GM23338 (cell line): ENCODE results near the gene AKR1C2. TPM values are rescaled to one million over a fixed set of nuclear protein-coding genes. Genes with fewer than 3 reads are reported as not detected.
"Not testable (repeated sequence)": the region's sequence is repeated elsewhere in the genome, so short reads cannot be mapped to it uniquely, and the experiment has no call there.

Experiments used
- ATAC-seq: fragments of 200-7000 bp; cut with Tn5 transposase; 3 replicates; pipeline ENCODE4 v1.9.1; 2020
- DNase-seq: peaks from one replicate; pipeline ENCODE4 v3.0.0-alpha.2; 2015; ENCODE audit warnings: low spot score
- H2AFZ ChIP-seq: fragments of 200-600 bp; sonication (generic); 2 replicates; pipeline ENCODE4 v1.8.0; 2016; ENCODE audit warnings: antibody characterized with exemption, mild to moderate bottlenecking, moderate library complexity
- H3F3A ChIP-seq: fragments of 200-600 bp; sonication (generic); replicated peaks from 2 replicates; pipeline ENCODE4 v1.8.0; 2017; ENCODE audit warnings: antibody characterized with exemption, mixed run types, low read depth
- H3K27ac ChIP-seq: fragments of 200-600 bp; sonication (generic); 2 replicates; pipeline ENCODE4 v1.6.1; 2016; ENCODE audit warnings: low read depth
- H3K27me3 ChIP-seq: fragments of 200-600 bp; sonication (generic); 2 replicates; pipeline ENCODE4 v1.8.0; 2016; ENCODE audit warnings: mild to moderate bottlenecking, mixed run types, moderate library complexity; ENCODE audit not compliant: insufficient read depth
- H3K36me3 ChIP-seq: fragments of 200-600 bp; sonication (generic); 2 replicates; pipeline ENCODE4 v1.8.0; 2016; ENCODE audit warnings: mild to moderate bottlenecking; ENCODE audit not compliant: insufficient read depth
- H3K4me1 ChIP-seq: fragments of 200-600 bp; sonication (generic); 2 replicates; pipeline ENCODE4 v1.8.0; 2016; ENCODE audit warnings: mild to moderate bottlenecking, moderate library complexity; ENCODE audit not compliant: insufficient read depth
- H3K4me2 ChIP-seq: fragments of 200-600 bp; sonication (generic); 2 replicates; pipeline ENCODE4 v1.7.1; 2017; ENCODE audit warnings: mixed run types
- H3K4me3 ChIP-seq: fragments of 200-600 bp; sonication (generic); 2 replicates; pipeline ENCODE4 v1.6.1; 2016; ENCODE audit warnings: mixed run types
- H3K79me2 ChIP-seq: fragments of 200-600 bp; sonication (generic); replicated peaks from 2 replicates; pipeline ENCODE4 v1.8.0; 2017; ENCODE audit warnings: mild to moderate bottlenecking; ENCODE audit not compliant: insufficient read depth
- H3K9me2 ChIP-seq: fragments of 200-600 bp; sonication (generic); 2 replicates; pipeline ENCODE4 v1.8.0; 2017; ENCODE audit not compliant: insufficient read depth
- H4K20me1 ChIP-seq: fragments of 200-600 bp; sonication (generic); replicated peaks from 2 replicates; pipeline ENCODE4 v1.8.0; 2017; ENCODE audit warnings: mild to moderate bottlenecking; ENCODE audit not compliant: insufficient read depth
- H3K27ac Mint-ChIP-seq: 2 replicates; pipeline ENCODE4 v1.8.0; 2020; ENCODE audit warnings: inconsistent platforms, mild to moderate bottlenecking, moderate library complexity, mixed read lengths
- H3K27me3 Mint-ChIP-seq: 3 replicates; pipeline ENCODE4 v1.8.0; 2022; ENCODE audit warnings: low read depth, mild to moderate bottlenecking, moderate library complexity, mixed read lengths, inconsistent platforms; ENCODE audit not compliant: insufficient read depth, poor library complexity
- H3K36me3 Mint-ChIP-seq: 3 replicates; pipeline ENCODE4 v1.8.0; 2021; ENCODE audit warnings: low read depth, mild to moderate bottlenecking, inconsistent platforms, moderate library complexity, mixed read lengths
- H3K4me1 Mint-ChIP-seq: 3 replicates; pipeline ENCODE4 v1.8.0; 2020; ENCODE audit warnings: mild to moderate bottlenecking, inconsistent platforms, mixed read lengths
- H3K4me3 Mint-ChIP-seq: 3 replicates; pipeline ENCODE4 v1.8.0; 2021; ENCODE audit warnings: moderate library complexity, mild to moderate bottlenecking, inconsistent platforms, mixed read lengths
- H3K9me3 Mint-ChIP-seq: 3 replicates; pipeline ENCODE4 v1.8.0; 2020; ENCODE audit warnings: moderate library complexity, mild to moderate bottlenecking, inconsistent platforms, mixed read lengths
- EZH2 ChIP-seq: fragments of 200-600 bp; sonication (generic); IDR thresholded peaks from one replicate; pipeline ENCODE4 v1.8.0; 2017; ENCODE audit warnings: antibody characterized with exemption, mild to moderate bottlenecking, low read depth; ENCODE audit not compliant: unreplicated experiment
- EZH2phosphoT487 ChIP-seq: fragments of 200-600 bp; sonication (generic); IDR thresholded peaks from one replicate; pipeline ENCODE4 v1.8.1; 2018; ENCODE audit warnings: antibody characterized with exemption; ENCODE audit not compliant: unreplicated experiment
- NANOG ChIP-seq: IDR thresholded peaks from 2 replicates; pipeline ENCODE4 v1.6.1; 2016; ENCODE audit warnings: antibody characterized with exemption, borderline replicate concordance
- STAT1 ChIP-seq: IDR thresholded peaks from one replicate; pipeline ENCODE4 v1.6.1; 2016; ENCODE audit warnings: antibody characterized with exemption; ENCODE audit not compliant: unreplicated experiment
- ZNF331 ChIP-seq: fragments of 250-450 bp; sonication (Bioruptor Pico); IDR thresholded peaks from 2 replicates; pipeline ENCODE4 v1.5.0; 2020; ENCODE audit warnings: low read depth, mild to moderate bottlenecking, moderate library complexity
- polyA plus RNA-seq: library from polyadenylated mRNA; unstranded; fragments of >200 nt; fragmentation: Nextera tagmentation; extraction: Ambion mirVana; gene quantifications from 2 replicates; pipeline ENCODE4 v1.2.1, GENCODE V29; 2016
- total RNA-seq: library from RNA; depleted of rRNA; stranded (reverse); fragments of >200 nt; shearing (Covaris generic); gene quantifications from 2 replicates; pipeline ENCODE4 v1.2.3, GENCODE V29; 2014
- TF ChIP-seq, protein P1 (sequence below): fragments of 250-450 bp; sonication (Bioruptor Pico); IDR thresholded peaks from 2 replicates; pipeline ENCODE4 v1.5.0; 2020; ENCODE audit warnings: mild to moderate bottlenecking, moderate library complexity
- TF ChIP-seq, protein P2 (sequence below), 2 experiments: fragments of 200-600 bp in 1 of 2; sonication (generic) in 1 of 2; conservative IDR thresholded peaks; 2 replicates each; pipeline versions ENCODE4 v1.5.1 to v1.6.1; 2016 to 2017; ENCODE audit warnings: antibody characterized with exemption in 2 of 2, low read depth in 2 of 2, mild to moderate bottlenecking in 2 of 2, moderate library complexity in 1 of 2

AKR1C2 gene
- total and polyA plus RNA-seq, 2 experiments from 2014 or later: 0.35 to 0.86 TPM

DNA sequence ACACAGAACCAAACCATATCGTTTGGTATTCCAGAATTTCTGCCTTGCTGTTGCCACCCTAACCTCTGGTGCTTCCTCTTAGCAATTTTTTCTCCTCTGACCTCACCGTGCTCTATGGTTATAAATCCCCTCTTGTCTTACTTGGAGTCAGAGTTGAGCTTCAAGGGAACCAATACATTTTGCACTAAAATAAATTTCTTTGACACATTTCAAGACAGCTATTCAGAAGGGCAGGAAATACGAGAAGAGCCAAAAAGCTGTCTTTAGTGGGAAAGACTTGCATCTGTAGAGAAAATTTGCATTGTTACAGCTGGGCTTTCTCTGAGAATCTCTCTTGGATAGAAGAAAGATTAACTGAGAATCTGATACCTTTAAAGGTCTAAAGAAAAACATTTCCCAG is 14.5 kb upstream of the AKR1C2 start (continued):
- TF ChIP-seq, protein P1, sequence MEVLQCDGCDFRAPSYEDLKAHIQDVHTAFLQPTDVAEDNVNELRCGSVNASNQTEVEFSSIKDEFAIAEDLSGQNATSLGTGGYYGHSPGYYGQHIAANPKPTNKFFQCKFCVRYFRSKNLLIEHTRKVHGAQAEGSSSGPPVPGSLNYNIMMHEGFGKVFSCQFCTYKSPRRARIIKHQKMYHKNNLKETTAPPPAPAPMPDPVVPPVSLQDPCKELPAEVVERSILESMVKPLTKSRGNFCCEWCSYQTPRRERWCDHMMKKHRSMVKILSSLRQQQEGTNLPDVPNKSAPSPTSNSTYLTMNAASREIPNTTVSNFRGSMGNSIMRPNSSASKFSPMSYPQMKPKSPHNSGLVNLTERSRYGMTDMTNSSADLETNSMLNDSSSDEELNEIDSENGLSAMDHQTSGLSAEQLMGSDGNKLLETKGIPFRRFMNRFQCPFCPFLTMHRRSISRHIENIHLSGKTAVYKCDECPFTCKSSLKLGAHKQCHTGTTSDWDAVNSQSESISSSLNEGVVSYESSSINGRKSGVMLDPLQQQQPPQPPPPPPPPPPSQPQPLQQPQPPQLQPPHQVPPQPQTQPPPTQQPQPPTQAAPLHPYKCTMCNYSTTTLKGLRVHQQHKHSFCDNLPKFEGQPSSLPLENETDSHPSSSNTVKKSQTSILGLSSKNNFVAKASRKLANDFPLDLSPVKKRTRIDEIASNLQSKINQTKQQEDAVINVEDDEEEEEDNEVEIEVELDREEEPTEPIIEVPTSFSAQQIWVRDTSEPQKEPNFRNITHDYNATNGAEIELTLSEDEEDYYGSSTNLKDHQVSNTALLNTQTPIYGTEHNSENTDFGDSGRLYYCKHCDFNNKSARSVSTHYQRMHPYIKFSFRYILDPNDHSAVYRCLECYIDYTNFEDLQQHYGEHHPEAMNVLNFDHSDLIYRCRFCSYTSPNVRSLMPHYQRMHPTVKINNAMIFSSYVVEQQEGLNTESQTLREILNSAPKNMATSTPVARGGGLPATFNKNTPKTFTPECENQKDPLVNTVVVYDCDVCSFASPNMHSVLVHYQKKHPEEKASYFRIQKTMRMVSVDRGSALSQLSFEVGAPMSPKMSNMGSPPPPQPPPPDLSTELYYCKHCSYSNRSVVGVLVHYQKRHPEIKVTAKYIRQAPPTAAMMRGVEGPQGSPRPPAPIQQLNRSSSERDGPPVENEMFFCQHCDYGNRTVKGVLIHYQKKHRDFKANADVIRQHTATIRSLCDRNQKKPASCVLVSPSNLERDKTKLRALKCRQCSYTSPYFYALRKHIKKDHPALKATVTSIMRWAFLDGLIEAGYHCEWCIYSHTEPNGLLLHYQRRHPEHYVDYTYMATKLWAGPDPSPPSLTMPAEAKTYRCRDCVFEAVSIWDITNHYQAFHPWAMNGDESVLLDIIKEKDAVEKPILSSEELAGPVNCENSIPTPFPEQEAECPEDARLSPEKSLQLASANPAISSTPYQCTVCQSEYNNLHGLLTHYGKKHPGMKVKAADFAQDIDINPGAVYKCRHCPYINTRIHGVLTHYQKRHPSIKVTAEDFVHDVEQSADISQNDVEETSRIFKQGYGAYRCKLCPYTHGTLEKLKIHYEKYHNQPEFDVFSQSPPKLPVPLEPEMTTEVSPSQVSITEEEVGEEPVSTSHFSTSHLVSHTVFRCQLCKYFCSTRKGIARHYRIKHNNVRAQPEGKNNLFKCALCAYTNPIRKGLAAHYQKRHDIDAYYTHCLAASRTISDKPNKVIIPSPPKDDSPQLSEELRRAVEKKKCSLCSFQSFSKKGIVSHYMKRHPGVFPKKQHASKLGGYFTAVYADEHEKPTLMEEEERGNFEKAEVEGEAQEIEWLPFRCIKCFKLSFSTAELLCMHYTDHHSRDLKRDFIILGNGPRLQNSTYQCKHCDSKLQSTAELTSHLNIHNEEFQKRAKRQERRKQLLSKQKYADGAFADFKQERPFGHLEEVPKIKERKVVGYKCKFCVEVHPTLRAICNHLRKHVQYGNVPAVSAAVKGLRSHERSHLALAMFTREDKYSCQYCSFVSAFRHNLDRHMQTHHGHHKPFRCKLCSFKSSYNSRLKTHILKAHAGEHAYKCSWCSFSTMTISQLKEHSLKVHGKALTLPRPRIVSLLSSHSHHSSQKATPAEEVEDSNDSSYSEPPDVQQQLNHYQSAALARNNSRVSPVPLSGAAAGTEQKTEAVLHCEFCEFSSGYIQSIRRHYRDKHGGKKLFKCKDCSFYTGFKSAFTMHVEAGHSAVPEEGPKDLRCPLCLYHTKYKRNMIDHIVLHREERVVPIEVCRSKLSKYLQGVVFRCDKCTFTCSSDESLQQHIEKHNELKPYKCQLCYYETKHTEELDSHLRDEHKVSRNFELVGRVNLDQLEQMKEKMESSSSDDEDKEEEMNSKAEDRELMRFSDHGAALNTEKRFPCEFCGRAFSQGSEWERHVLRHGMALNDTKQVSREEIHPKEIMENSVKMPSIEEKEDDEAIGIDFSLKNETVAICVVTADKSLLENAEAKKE: no peak

DNA sequence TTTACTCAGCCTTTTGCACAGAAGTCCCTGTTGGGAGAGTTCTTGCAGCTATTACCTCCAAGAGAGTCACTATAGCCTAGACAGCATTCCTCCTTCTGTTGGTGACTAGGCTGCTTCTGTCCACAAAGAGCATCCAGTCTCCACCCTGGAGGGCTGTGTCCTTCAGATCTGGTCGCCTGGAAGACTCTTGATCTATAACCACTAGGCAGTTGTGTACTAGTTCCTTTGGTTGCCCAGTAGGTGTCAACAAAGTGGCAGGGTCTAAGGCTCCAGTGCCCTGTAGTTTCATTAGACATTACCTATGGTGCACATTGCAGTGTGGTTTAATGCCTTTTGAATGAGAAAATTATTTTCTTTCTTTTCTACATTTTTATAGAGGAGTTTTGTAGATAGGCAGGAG is 11.3 kb upstream of the AKR1C2 start:
- ATAC-seq: no peak
- Mint-ChIP-seq H3K4me3 (no peak overlapping the region), H3K4me1 (peaks cover 21% of the 10 kb centered on the region), H3K27ac (no peak overlapping the region), H3K36me3 (no peaks in the 10 kb centered on the region), H3K27me3 (no peaks in the 10 kb centered on the region), H3K9me3 (no peaks in the 10 kb centered on the region)
- Histone ChIP-seq H3K27me3 (no peaks in the 10 kb centered on the region), H4K20me1 (no peaks in the 10 kb centered on the region), H3K79me2 (no peaks in the 10 kb centered on the region), H3K4me1 (peaks cover 23% of the 10 kb centered on the region), H3F3A (no peaks in the 10 kb centered on the region), H3K9me2 (peaks cover 11% of the 10 kb centered on the region), H3K27ac (no peak overlapping the region), H3K4me3 (no peak overlapping the region), H3K36me3 (no peaks in the 10 kb centered on the region), H3K4me2 (no peak overlapping the region), H2AFZ (no peak overlapping the region)
- TF ChIP-seq ZNF331 (CRISPR knock-in tag): no peak
- TF ChIP-seq EZH2phosphoT487: no peak
- TF ChIP-seq NANOG: no peak
- TF ChIP-seq EZH2: no peak
- TF ChIP-seq, protein P2, sequence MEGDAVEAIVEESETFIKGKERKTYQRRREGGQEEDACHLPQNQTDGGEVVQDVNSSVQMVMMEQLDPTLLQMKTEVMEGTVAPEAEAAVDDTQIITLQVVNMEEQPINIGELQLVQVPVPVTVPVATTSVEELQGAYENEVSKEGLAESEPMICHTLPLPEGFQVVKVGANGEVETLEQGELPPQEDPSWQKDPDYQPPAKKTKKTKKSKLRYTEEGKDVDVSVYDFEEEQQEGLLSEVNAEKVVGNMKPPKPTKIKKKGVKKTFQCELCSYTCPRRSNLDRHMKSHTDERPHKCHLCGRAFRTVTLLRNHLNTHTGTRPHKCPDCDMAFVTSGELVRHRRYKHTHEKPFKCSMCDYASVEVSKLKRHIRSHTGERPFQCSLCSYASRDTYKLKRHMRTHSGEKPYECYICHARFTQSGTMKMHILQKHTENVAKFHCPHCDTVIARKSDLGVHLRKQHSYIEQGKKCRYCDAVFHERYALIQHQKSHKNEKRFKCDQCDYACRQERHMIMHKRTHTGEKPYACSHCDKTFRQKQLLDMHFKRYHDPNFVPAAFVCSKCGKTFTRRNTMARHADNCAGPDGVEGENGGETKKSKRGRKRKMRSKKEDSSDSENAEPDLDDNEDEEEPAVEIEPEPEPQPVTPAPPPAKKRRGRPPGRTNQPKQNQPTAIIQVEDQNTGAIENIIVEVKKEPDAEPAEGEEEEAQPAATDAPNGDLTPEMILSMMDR (conservative IDR thresholded peaks at IDR 0.05; ENCODE audit: low read depth in 2 of 2): peak in 1 of 2 experiments; percentile 25; a peak in 2 of 4 replicates
- TF ChIP-seq STAT1: no peak
- no peak for DNase-seq

DNA sequence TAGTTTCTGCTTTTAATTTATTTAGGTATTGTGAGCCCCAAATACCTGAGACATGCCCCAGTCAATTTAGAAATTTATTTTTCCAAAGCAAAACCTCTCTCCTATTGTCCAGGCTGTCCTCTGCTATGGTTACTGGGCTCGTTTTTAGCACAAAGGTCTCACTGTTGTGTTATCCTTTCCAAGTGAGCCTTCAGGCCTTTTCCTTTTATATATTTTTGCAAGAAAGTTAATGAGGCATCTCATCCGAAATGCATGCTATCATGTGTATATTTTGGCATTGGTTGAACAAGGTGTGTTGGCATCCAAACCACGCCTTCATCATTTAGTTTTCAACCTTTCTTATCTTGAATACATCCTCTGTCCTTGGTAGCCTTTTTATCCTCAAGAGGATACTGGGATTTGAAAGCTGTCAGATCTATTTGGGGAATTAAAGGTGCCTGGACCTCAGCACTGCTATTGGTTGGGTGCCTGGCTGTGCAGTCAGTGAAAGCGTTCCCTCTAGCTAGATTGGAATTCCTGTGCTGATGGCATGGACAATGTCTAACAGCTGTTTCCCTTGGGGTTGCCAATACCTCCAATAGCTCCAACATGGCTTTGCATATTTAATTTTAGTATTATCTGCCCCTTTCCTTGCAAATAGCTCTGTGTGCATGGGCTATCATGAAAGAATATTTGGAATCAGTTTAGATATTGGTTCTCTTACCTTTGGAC is 10.7 kb upstream of the AKR1C2 start:
- H3K4me1 ChIP-seq: peaks cover 23% of the 10 kb centered on the region
- H3F3A ChIP-seq, H3K4me2 ChIP-seq, H3K27me3 Mint-ChIP-seq, H3K27ac Mint-ChIP-seq, H3K4me3 Mint-ChIP-seq, DNase-seq, H3K79me2 ChIP-seq, H3K27ac ChIP-seq, H3K9me3 Mint-ChIP-seq, H3K4me3 ChIP-seq, ATAC-seq, H3K36me3 Mint-ChIP-seq, H2AFZ ChIP-seq, H3K36me3 ChIP-seq, H3K27me3 ChIP-seq, H4K20me1 ChIP-seq: not testable (repeated sequence)
- H3K9me2 ChIP-seq: peaks cover 11% of the 10 kb centered on the region
- peaks cover 21% of the 10 kb centered on the region for H3K4me1 Mint-ChIP-seq
